Measurements from ENCODE around the gene WFIKKN2. TPM values are rescaled to one million over a fixed set of nuclear protein-coding genes. Genes with fewer than 3 reads are reported as not detected.
A peak's percentile ranks its signal among the peaks of the same experiment; 100 is the strongest.

WFIKKN2 gene
- total and polyA plus RNA-seq, 2 of the 13 experiments (the other 11 are each of a cell fraction or from before 2014, with no cell fraction given), result not detected

- TF ChIP-seq ZNF275 (CRISPR knock-in tag; IDR thresholded peaks at IDR 0.05; ENCODE audit: borderline replicate concordance) (no peak), ZUFSP (CRISPR knock-in tag; IDR thresholded peaks at IDR 0.05; ENCODE audit: borderline replicate concordance) (no peak), RBAK (CRISPR knock-in tag; IDR thresholded peaks at IDR 0.05) (no peak), PBX2 (CRISPR knock-in tag; IDR thresholded peaks at IDR 0.05) (no peak), POLR2A (IDR thresholded peaks at IDR 0.05; ENCODE audit: insufficient read depth in 1 of 2, low read depth in 2 of 2, low read length in 2 of 2) (peak; percentile 34 to 54; a peak in 1 of 4 replicates), SP4 (CRISPR knock-in tag; IDR thresholded peaks at IDR 0.05) (no peak), ZNF605 (CRISPR knock-in tag; IDR thresholded peaks at IDR 0.05) (peak; percentile 92), KDM4B (CRISPR knock-in tag; IDR thresholded peaks at IDR 0.05) (no peak; the same call in none of the 2 replicates), MAX (IDR thresholded peaks at IDR 0.05) (peak; percentile 60; the same call in 1 of the 2 replicates), HES4 (CRISPR knock-in tag; IDR thresholded peaks at IDR 0.05; ENCODE audit: borderline replicate concordance) (no peak; the same call in 1 of the 2 replicates), EED (CRISPR knock-in tag; IDR thresholded peaks at IDR 0.05) (no peak), REST (IDR thresholded peaks at IDR 0.05; ENCODE audit: borderline replicate concordance in 1 of 2, low read depth in 1 of 2, low read length in 2 of 2) (no peak), MAZ (IDR thresholded peaks at IDR 0.05; ENCODE audit: borderline replicate concordance, low read depth, low read length) (no peak), MAZ (CRISPR knock-in tag; IDR thresholded peaks at IDR 0.05; ENCODE audit: low read depth) (peak; percentile 16; the same call in 1 of the 2 replicates), ZFP1 (CRISPR knock-in tag; IDR thresholded peaks at IDR 0.05) (no peak), POLR2AphosphoS2 (IDR thresholded peaks at IDR 0.05; ENCODE audit: low read depth, low read length) (no peak), NFE2L2 (IDR thresholded peaks at IDR 0.05; ENCODE audit: low read length) (no peak), SIX4 (CRISPR knock-in tag; IDR thresholded peaks at IDR 0.05) (no peak), TCF7 (IDR thresholded peaks at IDR 0.05; ENCODE audit: low read depth) (no peak), ZNF768 (CRISPR knock-in tag; IDR thresholded peaks at IDR 0.05) (no peak), ZNF530 (CRISPR knock-in tag; IDR thresholded peaks at IDR 0.05; ENCODE audit: low read depth) (no peak), ZNF207 (IDR thresholded peaks at IDR 0.05; ENCODE audit: borderline replicate concordance) (no peak), SP1 (IDR thresholded peaks at IDR 0.05) (no peak), SP1 (CRISPR knock-in tag; IDR thresholded peaks at IDR 0.05) (peak; percentile 34; the same call in 1 of the 2 replicates)
Measured at GRCh38 chr17:50884439-50885311, 49.3 kb downstream of the WFIKKN2 start (continued).
